Mesothelial cell of epicardium (in vitro differentiated cells): ENCODE results near the gene ABCA4. TPM values are rescaled to one million over a fixed set of nuclear protein-coding genes. Genes with fewer than 3 reads are reported as not detected.
"Not testable (repeated sequence)": the region's sequence is repeated elsewhere in the genome, so short reads cannot be mapped to it uniquely, and the experiment has no call there.

Source experiments
- DNase-seq, 2 experiments: peaks; one replicate each; pipeline ENCODE4 v3.0.0; 2021; ENCODE audit warnings: low spot score in 2 of 2; ENCODE audit not compliant: unreplicated experiment in 2 of 2
- H3K27ac Mint-ChIP-seq: 2 replicates; pipeline ENCODE4 v1.8.0; 2021; ENCODE audit warnings: mixed read lengths
- H3K27me3 Mint-ChIP-seq: 2 replicates; pipeline ENCODE4 v1.8.0; 2021; ENCODE audit warnings: low read depth, mixed read lengths
- H3K36me3 Mint-ChIP-seq: 2 replicates; pipeline ENCODE4 v1.8.0; 2021; ENCODE audit warnings: mixed read lengths
- H3K4me1 Mint-ChIP-seq: 2 replicates; pipeline ENCODE4 v1.8.0; 2021; ENCODE audit warnings: mixed read lengths
- H3K4me3 Mint-ChIP-seq: 2 replicates; pipeline ENCODE4 v1.8.0; 2021; ENCODE audit warnings: mild to moderate bottlenecking, moderate library complexity, mixed read lengths
- H3K9me3 Mint-ChIP-seq: 2 replicates; pipeline ENCODE4 v1.8.0; 2021; ENCODE audit warnings: mixed read lengths
- CTCF ChIP-seq: fragments of 200-600 bp; sonication (generic); IDR thresholded peaks from one replicate; pipeline ENCODE4 v1.5.0; 2021; ENCODE audit warnings: antibody characterized with exemption; ENCODE audit not compliant: unreplicated experiment
- total RNA-seq: library from RNA; stranded (reverse); gene quantifications from 3 replicates; pipeline ENCODE4 v1.2.1, GENCODE V29; 2021

The ABCA4 gene
- total RNA-seq, 1 donor from 2014 or later, result 14.5 TPM

- Mint-ChIP-seq H3K9me3 (peaks cover 25% of the 10 kb centered on the region), H3K4me3 (no peak overlapping the region), H3K27ac (peak overlapping the region; percentile 89), H3K27me3 (no peaks in the 10 kb centered on the region), H3K4me1 (peaks cover 18% of the 10 kb centered on the region), H3K36me3 (peaks cover 6% of the 10 kb centered on the region)
- DNase-seq, result no peak
- no peak for TF ChIP-seq CTCF
Observed at GRCh38 chr1:93960641-93961147, 160.3 kb downstream of the ABCA4 start.

DNA sequence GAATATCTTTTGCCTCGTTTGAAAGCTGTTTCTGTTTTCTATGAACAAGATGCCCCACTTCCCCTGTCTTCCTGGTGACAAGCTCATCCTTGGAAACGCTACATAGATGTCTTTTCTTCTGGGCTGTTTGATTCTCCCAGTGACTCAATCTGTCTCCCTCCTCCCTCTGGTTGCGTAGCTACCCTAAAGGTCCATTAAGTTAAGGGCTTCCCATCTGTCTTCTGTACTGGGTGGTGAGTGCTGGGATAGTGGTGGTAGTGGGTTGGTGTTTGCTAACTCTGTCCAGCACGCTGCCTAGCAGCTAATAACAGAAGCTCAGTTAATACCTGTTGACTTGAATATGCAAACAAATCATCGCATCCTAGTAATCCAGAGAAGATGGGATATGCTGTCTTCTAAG, 161.5 kb downstream of the ABCA4 start:
- peaks cover 9% of the 10 kb centered on the region for H3K36me3 Mint-ChIP-seq
- peaks cover 35% of the 10 kb centered on the region for H3K9me3 Mint-ChIP-seq
- DNase-seq, result no peak
- H3K4me1 Mint-ChIP-seq, result peaks cover 18% of the 10 kb centered on the region
- H3K4me3 Mint-ChIP-seq, result no peak overlapping the region
- no peaks in the 10 kb centered on the region for H3K27me3 Mint-ChIP-seq
- no peak for TF ChIP-seq CTCF
- H3K27ac Mint-ChIP-seq, result no peak overlapping the region

DNA sequence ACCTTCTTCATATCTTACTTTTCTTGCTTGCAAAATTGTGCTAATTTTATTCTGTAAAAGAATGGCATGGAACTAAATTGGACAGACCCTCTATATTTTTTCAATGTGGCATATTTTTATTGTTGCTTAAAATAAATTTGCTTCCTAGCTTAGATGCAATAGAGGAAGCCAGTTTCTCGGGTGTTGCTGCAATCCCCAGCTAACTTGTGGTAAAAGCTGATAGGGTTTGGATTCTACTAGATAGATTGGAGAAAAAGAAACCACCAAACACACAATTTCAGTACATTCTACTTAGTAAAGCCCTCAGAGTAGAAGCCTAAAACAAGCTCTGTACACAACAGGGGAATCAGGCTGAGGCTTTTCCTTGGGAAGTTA, 162.2 kb downstream of the ABCA4 start:
- Mint-ChIP-seq H3K27ac (no peak overlapping the region), H3K36me3 (peaks cover 9% of the 10 kb centered on the region)

DNA sequence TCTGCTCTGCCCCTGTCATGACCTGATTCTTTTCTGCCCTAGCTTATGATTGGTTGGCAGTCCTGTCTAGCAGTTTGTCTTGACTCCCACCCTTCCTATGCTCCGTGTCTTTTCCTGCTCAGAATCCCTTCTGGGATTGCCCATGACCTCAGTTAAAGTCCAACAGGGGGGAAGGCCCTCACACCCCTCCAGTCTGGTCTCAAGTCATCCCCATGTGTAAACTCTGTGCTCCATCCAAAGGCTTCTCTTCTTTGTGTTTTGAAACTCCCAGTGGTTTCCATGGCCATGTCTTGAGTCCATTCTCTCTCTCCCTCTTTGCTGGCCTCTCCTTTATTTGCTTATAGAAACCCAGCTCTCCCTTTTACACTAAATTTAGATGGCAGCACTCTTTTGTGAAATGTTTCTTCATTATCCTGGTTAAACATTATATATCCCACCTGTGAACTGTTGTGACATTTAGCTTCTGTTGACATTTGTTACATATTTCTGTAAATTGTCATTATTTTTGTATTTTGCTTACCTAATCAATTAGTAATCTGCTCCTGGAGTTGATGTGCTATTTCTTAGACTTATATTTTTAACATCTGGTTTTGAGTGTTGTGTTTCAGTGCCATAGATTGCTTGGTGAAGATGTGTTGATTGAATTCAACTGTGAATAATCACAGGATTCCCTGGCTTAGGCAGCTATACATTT, 162.8 kb downstream of the ABCA4 start:
- Mint-ChIP-seq H3K4me3 (no peak overlapping the region), H3K36me3 (peaks cover 9% of the 10 kb centered on the region), H3K9me3 (peaks cover 42% of the 10 kb centered on the region), H3K27ac (no peak overlapping the region), H3K4me1 (peaks cover 18% of the 10 kb centered on the region), H3K27me3 (no peaks in the 10 kb centered on the region)
- TF ChIP-seq CTCF, result no peak
- no peak for DNase-seq

More for the DNA sequence above, 162.2 kb downstream of the ABCA4 start:
- DNase-seq, result no peak
- peaks cover 41% of the 10 kb centered on the region for H3K9me3 Mint-ChIP-seq
- peaks cover 18% of the 10 kb centered on the region for H3K4me1 Mint-ChIP-seq
- H3K27me3 Mint-ChIP-seq, result no peaks in the 10 kb centered on the region
- H3K4me3 Mint-ChIP-seq, result no peak overlapping the region
- TF ChIP-seq CTCF, result no peak

DNA sequence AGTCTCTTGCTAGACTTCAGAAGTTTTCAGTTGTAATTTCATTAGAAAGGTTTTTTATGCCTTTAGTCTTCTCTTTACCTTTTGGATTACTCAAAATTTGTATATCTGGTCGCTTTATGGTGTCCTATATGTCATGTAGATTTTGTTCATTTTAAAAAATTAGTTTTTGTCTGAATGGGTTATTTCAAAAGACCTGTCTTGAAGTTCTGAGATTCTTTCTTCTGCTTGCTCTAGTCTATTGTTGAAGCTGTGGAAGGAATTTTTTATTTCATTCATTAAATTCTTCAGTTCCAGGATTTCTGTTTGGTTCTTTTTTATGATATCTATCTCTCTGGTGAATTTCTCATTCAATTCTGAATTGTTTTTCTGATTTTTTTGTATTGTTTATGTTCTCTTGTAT, 165.2 kb downstream of the ABCA4 start:
- no peak for DNase-seq
- Mint-ChIP-seq H3K4me3 (no peak overlapping the region), H3K4me1 (peaks cover 9% of the 10 kb centered on the region), H3K9me3 (peaks cover 65% of the 10 kb centered on the region), H3K27ac (no peak overlapping the region), H3K27me3 (no peaks in the 10 kb centered on the region), H3K36me3 (peaks cover 13% of the 10 kb centered on the region)
- TF ChIP-seq CTCF, result no peak

GRCh38 chr1:93947002-93947686, 173.8 kb downstream of the ABCA4 start:
- H3K4me1 Mint-ChIP-seq, DNase-seq, H3K4me3 Mint-ChIP-seq, H3K27me3 Mint-ChIP-seq, H3K36me3 Mint-ChIP-seq, H3K27ac Mint-ChIP-seq: not testable (repeated sequence)
- peaks cover 36% of the 10 kb centered on the region for H3K9me3 Mint-ChIP-seq
